Activated CD8-positive, alpha-beta T cell treated with anti-CD3 and anti-CD28 coated beads, Interleukin-2, amount 10 ng/mL, durations not matched to agents 7 days and 5 days (primary cell): Measurements from ENCODE around the gene TIMM9. TPM values are rescaled to one million over a fixed set of nuclear protein-coding genes. Genes with fewer than 3 reads are reported as not detected.
"Not testable (repeated sequence)": the region's sequence is repeated elsewhere in the genome, so short reads cannot be mapped to it uniquely, and the experiment has no call there.

Source experiments
- ATAC-seq: fragments of 150-1000 bp; cut with Tn5 transposase; one replicate; pipeline ENCODE4 v1.10.0; 2021; ENCODE audit warnings: moderate library complexity
- CTCF ChIA-PET: fragments of 350-600 bp; sonication (Branson Sonifier 250); formaldehyde crosslinking; loops from one replicate; lab custom pipeline; 2021; ENCODE audit warnings: antibody characterized with exemption; lab: Charles Lee
- POLR2A ChIA-PET: fragments of 350-600 bp; sonication (Branson Sonifier 250); formaldehyde crosslinking; loops from one replicate; lab custom pipeline; 2021; ENCODE audit warnings: antibody characterized with exemption; lab: Charles Lee
- DNase-seq: peaks from one replicate; pipeline ENCODE4 v3.0.0-alpha.2; 2020
- H3K27ac Mint-ChIP-seq: one replicate; pipeline ENCODE4 v1.8.0; 2021; ENCODE audit warnings: mild to moderate bottlenecking, mixed read lengths
- H3K27me3 Mint-ChIP-seq: one replicate; pipeline ENCODE4 v1.8.0; 2021; ENCODE audit warnings: low read depth, mixed read lengths
- H3K36me3 Mint-ChIP-seq: one replicate; pipeline ENCODE4 v1.8.0; 2021; ENCODE audit warnings: low read depth, mixed read lengths
- H3K4me1 Mint-ChIP-seq: one replicate; pipeline ENCODE4 v1.8.0; 2021; ENCODE audit warnings: low read depth, mixed read lengths
- H3K4me3 Mint-ChIP-seq: one replicate; pipeline ENCODE4 v1.8.0; 2021; ENCODE audit warnings: mild to moderate bottlenecking, mixed read lengths
- H3K9me3 Mint-ChIP-seq: one replicate; pipeline ENCODE4 v1.8.0; 2022; ENCODE audit warnings: mixed read lengths; ENCODE audit not compliant: insufficient read depth
- total RNA-seq, 2 experiments: library from RNA; stranded (reverse); gene quantifications; one replicate each; pipeline ENCODE4 v1.2.3, GENCODE V29; 2021

TIMM9 gene
- total RNA-seq, 2 experiments from 2014 or later: 34.6 to 37.7 TPM

- Mint-ChIP-seq H3K4me3 (no peak overlapping the region), H3K9me3 (no peaks in the 10 kb centered on the region), H3K4me1 (peaks cover 12% of the 10 kb centered on the region), H3K27ac (no peak overlapping the region), H3K27me3 (peaks cover 3% of the 10 kb centered on the region), H3K36me3 (peaks cover 6% of the 10 kb centered on the region)
- DNase-seq (no peak), ATAC-seq (no peak)
- POLR2A ChIA-PET: no interaction called here
- CTCF ChIA-PET: interaction anchor here (0.6 to 4.2 kb wide), 7 partner anchors 10 to 290 kb away, joined by 3 to 31 read pairs (median 6); no protein-coding TSS in a partner anchor
Measured at GRCh38 chr14:58397156-58397555, 30.2 kb downstream of the TIMM9 start.

GRCh38 chr14:58395812-58396788, 31.2 kb downstream of the TIMM9 start, which contains the start of gene TOMM20L:
Gene TOMM20L (plus strand): TSS chr14:58395930. CDS start chr14:58395958, 28 bp downstream.
- DNase-seq (peak; percentile 74), ATAC-seq (peak; percentile 97)
- H3K27ac Mint-ChIP-seq: peak within 1 kb of the TSS; percentile 64
- POLR2A ChIA-PET: interaction anchor here (1.9 to 2.3 kb wide), 2 partner anchors 31 to 98 kb away, joined by 7 to 12 read pairs; partner anchors contain the start of genes ARID4A, KIAA0586 and TIMM9
- H3K36me3 Mint-ChIP-seq: peaks cover 3% of the 10 kb centered on the region
- peaks cover 3% of the 10 kb centered on the region for H3K27me3 Mint-ChIP-seq
- peaks cover 12% of the 10 kb centered on the region for H3K4me1 Mint-ChIP-seq
- CTCF ChIA-PET: interaction anchor here (0.6 to 4.2 kb wide), 21 partner anchors 9 to 289 kb away, joined by 3 to 31 read pairs (median 4); partner anchors contain the start of genes ACTR10, ARID4A, KIAA0586 and TIMM9
- H3K4me3 Mint-ChIP-seq: peak within 1 kb of the TSS; percentile 66
- no peaks in the 10 kb centered on the region for H3K9me3 Mint-ChIP-seq

GRCh38 chr14:58395562-58395811, 31.8 kb downstream of the TIMM9 start:
- Mint-ChIP-seq H3K27me3 (peaks cover 3% of the 10 kb centered on the region), H3K4me1 (peaks cover 12% of the 10 kb centered on the region), H3K4me3 (peak overlapping the region; percentile 66), H3K27ac (peak overlapping the region; percentile 64), H3K36me3 (peaks cover 3% of the 10 kb centered on the region), H3K9me3 (no peaks in the 10 kb centered on the region)
- POLR2A ChIA-PET: interaction anchor here (1.9 to 2.3 kb wide), 2 partner anchors 32 to 97 kb away, joined by 7 to 12 read pairs; partner anchors contain the start of genes ARID4A, KIAA0586 and TIMM9
- no peak for DNase-seq
- ATAC-seq: no peak
- CTCF ChIA-PET: interaction anchor here (0.6 to 4.2 kb wide), 19 partner anchors 9 to 291 kb away, joined by 3 to 31 read pairs (median 5); partner anchors contain the start of genes ACTR10, ARID4A, KIAA0586 and TIMM9

GRCh38 chr14:58390830-58391229, 36.5 kb downstream of the TIMM9 start:
- Mint-ChIP-seq H3K4me1 (peaks cover 6% of the 10 kb centered on the region), H3K9me3 (no peaks in the 10 kb centered on the region), H3K4me3 (no peak overlapping the region), H3K27ac (no peak overlapping the region), H3K36me3 (no peaks in the 10 kb centered on the region), H3K27me3 (peaks cover 3% of the 10 kb centered on the region)
- DNase-seq (no peak), ATAC-seq (no peak)
- POLR2A ChIA-PET: no interaction called here
- CTCF ChIA-PET: no interaction called here

- Mint-ChIP-seq H3K4me3 (no peak overlapping the region), H3K9me3 (no peaks in the 10 kb centered on the region), H3K4me1 (no peaks in the 10 kb centered on the region), H3K27me3 (no peaks in the 10 kb centered on the region), H3K36me3 (peaks cover 38% of the 10 kb centered on the region), H3K27ac (no peak overlapping the region)
- CTCF ChIA-PET: interaction anchor here (2.1 kb wide), 1 partner anchor 19 kb away, joined by 11 read pairs; the partner anchor contains the start of gene TOMM20L
- DNase-seq (no peak), ATAC-seq (no peak)
- POLR2A ChIA-PET: no interaction called here
Measured at GRCh38 chr14:58376791-58377190, 50.5 kb downstream of the TIMM9 start.

DNA sequence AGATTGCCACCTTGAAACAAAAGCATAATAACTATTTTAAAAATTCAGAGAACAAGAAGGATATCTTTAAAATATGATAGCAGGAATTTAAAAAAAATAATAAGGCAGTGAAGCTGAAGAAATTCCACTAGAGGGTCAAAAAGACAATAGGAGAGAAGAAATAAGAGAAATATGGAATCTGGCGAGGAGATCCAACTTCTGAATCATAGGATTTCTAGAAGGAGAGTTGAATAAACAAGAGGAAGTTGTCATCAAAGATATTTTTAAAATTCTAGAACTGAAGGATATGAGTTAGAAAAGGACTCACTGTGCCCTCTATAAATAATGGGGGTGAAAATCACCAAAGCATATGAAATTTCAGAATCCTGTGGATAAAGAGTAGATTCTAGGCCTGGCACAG, 58.4 kb downstream of the TIMM9 start:
- ATAC-seq (no peak), DNase-seq (no peak)
- POLR2A ChIA-PET: no interaction called here
- Mint-ChIP-seq H3K4me1 (peaks cover 2% of the 10 kb centered on the region), H3K9me3 (no peaks in the 10 kb centered on the region), H3K36me3 (peaks cover 50% of the 10 kb centered on the region), H3K27ac (no peak overlapping the region), H3K27me3 (no peaks in the 10 kb centered on the region), H3K4me3 (no peak overlapping the region)
- CTCF ChIA-PET: no interaction called here

- H3K9me3 Mint-ChIP-seq: no peaks in the 10 kb centered on the region
- no peaks in the 10 kb centered on the region for H3K27me3 Mint-ChIP-seq
- ATAC-seq (no peak), DNase-seq (no peak)
- no peak overlapping the region for H3K4me3 Mint-ChIP-seq
- ChIA-PET POLR2A (no interaction called here), CTCF (no interaction called here)
- peaks cover 2% of the 10 kb centered on the region for H3K4me1 Mint-ChIP-seq
- H3K36me3 Mint-ChIP-seq: peaks cover 49% of the 10 kb centered on the region
- H3K27ac Mint-ChIP-seq: no peak overlapping the region
Measured at GRCh38 chr14:58367296-58367695, 60.0 kb downstream of the TIMM9 start.

GRCh38 chr14:58364316-58364715, 63.0 kb downstream of the TIMM9 start:
- ChIA-PET CTCF (interaction anchor here (1.0 to 1.3 kb wide), 2 partner anchors 35 to 66 kb away, joined by 3 to 4 read pairs; partner anchors contain the start of gene ARID4A), POLR2A (no interaction called here)
- H3K9me3 Mint-ChIP-seq: no peaks in the 10 kb centered on the region
- no peaks in the 10 kb centered on the region for H3K27me3 Mint-ChIP-seq
- peaks cover 2% of the 10 kb centered on the region for H3K4me1 Mint-ChIP-seq
- no peak overlapping the region for H3K27ac Mint-ChIP-seq
- peaks cover 45% of the 10 kb centered on the region for H3K36me3 Mint-ChIP-seq
- no peak for DNase-seq
- ATAC-seq: no peak
- no peak overlapping the region for H3K4me3 Mint-ChIP-seq

- H3K4me3 Mint-ChIP-seq: no peak overlapping the region
- no peak overlapping the region for H3K27ac Mint-ChIP-seq
- CTCF ChIA-PET: interaction anchor here (0.7 to 1.4 kb wide), 2 partner anchors 12 to 119 kb away, joined by 3 to 4 read pairs; partner anchors contain the start of gene PSMA3
- peaks cover 40% of the 10 kb centered on the region for H3K36me3 Mint-ChIP-seq
- no peaks in the 10 kb centered on the region for H3K27me3 Mint-ChIP-seq
- ATAC-seq (peak; percentile 68), DNase-seq (no peak)
- H3K9me3 Mint-ChIP-seq: no peaks in the 10 kb centered on the region
- POLR2A ChIA-PET: no interaction called here
- peaks cover 2% of the 10 kb centered on the region for H3K4me1 Mint-ChIP-seq
Measured at GRCh38 chr14:58362798-58363412, 64.4 kb downstream of the TIMM9 start.

DNA sequence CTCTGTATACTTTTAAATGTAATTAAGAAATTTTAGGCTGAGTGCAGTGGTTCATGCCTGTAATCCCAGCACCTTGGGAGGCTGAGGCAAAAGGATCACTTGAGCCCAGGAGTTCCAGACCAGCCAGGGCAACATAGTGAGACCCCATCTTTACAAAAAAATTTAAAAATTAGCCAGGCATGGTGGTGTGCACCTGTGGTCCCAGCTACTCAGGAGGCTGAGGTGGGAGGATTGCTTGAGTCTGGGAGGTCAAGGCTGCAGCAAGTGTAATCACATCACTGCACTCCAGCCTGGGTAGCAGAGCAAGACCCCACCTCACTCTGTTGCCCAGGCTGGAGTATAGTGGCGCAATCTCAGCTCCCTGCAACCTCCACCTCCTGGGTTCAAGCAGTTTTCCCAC, 65.1 kb downstream of the TIMM9 start:
- H3K4me3 Mint-ChIP-seq, H3K4me1 Mint-ChIP-seq, H3K27ac Mint-ChIP-seq, DNase-seq, H3K27me3 Mint-ChIP-seq, ATAC-seq, H3K9me3 Mint-ChIP-seq, POLR2A ChIA-PET: not testable (repeated sequence)
- peaks cover 34% of the 10 kb centered on the region for H3K36me3 Mint-ChIP-seq
- CTCF ChIA-PET: interaction anchor here (0.7 to 1.5 kb wide), 3 partner anchors 11 to 118 kb away, joined by 3 to 5 read pairs (median 4); partner anchors contain the start of genes ARID4A and PSMA3
